ENCODE data around the gene CFAP77.

Gene CFAP77

GRCh38 chr9:132516301-132516700 lies 106.3 kb downstream of the CFAP77 start:
- H3K27ac Mint-ChIP-seq: no peak overlapping the region
- H3K4me1 Mint-ChIP-seq: no peaks in the 10 kb centered on the region
- H3K27me3 Mint-ChIP-seq: peaks cover 21 to 33% of the 10 kb centered on the region in 2 donors
- ATAC-seq (replicated peaks): no peak
- no peaks in the 10 kb centered on the region for H3K9me3 Mint-ChIP-seq
- H3K4me3 Mint-ChIP-seq: no peak overlapping the region
- H3K36me3 Mint-ChIP-seq: no peaks in the 10 kb centered on the region
- DNase-seq: no peak

DNA sequence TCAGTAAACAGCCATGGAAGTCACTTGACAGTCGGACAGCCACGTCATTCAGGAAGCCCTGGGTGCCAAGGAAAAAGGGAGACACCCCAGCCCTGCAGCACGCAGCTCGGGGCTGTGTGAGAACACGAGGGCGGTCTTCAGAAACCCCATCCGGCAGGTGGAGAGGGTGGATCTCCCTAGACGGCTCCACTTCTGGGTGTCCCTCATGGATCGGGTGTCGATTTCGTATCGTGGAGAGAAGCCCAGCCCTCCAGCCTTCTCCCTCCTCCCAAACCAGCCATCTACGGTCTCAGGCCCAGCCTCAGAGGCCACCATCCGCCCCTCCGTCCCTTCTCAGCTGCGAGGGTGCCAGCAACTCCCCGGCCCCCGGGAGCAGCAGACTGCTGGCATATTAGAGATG lies 106.9 kb downstream of the CFAP77 start:
- peaks cover 21 to 31% of the 10 kb centered on the region in 2 donors for H3K27me3 Mint-ChIP-seq
- H3K27ac Mint-ChIP-seq: no peak overlapping the region

DNA sequence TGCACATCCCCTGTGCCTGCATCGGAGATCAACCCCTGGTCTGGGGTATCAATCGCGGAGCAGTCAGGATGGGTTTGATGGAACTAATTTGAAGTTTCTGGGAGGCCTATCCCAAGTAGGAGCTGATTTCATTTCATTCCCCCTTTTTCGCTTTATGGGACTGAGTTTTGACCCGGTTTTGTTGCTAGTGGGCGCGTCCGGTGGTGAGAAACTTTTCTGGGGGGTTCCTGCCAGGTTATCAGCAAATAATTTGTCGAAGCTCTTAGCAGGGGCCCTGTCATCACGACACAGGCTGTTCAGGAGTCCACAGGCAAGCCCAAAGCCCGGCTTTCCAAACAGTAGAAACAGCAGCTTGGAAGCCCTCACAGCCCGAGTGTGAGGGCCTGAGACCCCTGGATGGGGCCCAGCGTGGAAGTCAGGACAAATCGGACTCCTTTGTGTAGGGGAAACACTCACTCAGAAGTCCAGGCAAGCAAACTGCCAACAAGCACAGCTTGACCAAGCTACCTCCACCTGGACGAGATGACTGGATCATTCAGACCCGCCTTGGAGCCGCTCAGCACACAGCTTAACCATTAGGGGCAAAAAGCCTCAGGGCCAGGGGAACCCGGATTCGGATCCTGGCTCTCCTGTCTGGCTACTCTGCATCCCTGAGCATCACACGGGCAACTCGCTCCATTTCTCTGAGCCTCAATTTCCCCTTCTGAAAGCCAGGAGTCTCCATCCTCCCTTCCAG lies 108.0 kb downstream of the CFAP77 start:
- Mint-ChIP-seq H3K27ac (no peak overlapping the region), H3K36me3 (no peaks in the 10 kb centered on the region), H3K9me3 (no peaks in the 10 kb centered on the region), H3K4me1 (no peaks in the 10 kb centered on the region), H3K27me3 (peaks cover 21 to 32% of the 10 kb centered on the region in 2 donors), H3K4me3 (no peak overlapping the region)
- DNase-seq (no peak), ATAC-seq (replicated peaks) (no peak)

More for the DNA sequence above, 106.9 kb downstream of the CFAP77 start:
- Mint-ChIP-seq H3K4me1 (no peaks in the 10 kb centered on the region), H3K36me3 (no peaks in the 10 kb centered on the region), H3K4me3 (no peak overlapping the region), H3K9me3 (no peaks in the 10 kb centered on the region)
- no peak for ATAC-seq (replicated peaks)
- no peak for DNase-seq

DNA sequence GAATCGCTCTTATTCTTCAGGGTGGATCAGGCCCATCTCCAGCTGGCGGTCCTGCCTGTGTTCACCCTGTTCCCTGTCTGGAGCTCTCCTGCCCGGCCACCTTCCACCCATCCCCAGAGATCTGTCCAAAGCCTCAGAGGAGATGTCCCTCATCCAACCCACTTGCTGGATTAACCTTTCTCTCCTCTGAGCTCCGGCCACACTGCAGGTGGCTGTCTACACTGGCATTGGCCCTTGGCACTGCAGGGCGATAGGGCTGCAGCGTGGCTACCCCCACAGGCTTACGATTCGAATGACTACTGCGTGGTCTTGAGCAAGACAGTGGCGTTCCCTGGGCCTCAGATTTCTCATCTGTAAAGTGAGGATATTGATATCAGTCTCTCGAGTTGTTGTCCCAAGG lies 108.6 kb downstream of the CFAP77 start:
- no peak for DNase-seq
- no peaks in the 10 kb centered on the region for H3K36me3 Mint-ChIP-seq
- no peak overlapping the region for H3K4me3 Mint-ChIP-seq
- H3K4me1 Mint-ChIP-seq: no peaks in the 10 kb centered on the region
- no peaks in the 10 kb centered on the region for H3K9me3 Mint-ChIP-seq
- H3K27me3 Mint-ChIP-seq: peaks cover 21 to 37% of the 10 kb centered on the region in 2 donors
- ATAC-seq (replicated peaks): no peak
- H3K27ac Mint-ChIP-seq: no peak overlapping the region

DNA sequence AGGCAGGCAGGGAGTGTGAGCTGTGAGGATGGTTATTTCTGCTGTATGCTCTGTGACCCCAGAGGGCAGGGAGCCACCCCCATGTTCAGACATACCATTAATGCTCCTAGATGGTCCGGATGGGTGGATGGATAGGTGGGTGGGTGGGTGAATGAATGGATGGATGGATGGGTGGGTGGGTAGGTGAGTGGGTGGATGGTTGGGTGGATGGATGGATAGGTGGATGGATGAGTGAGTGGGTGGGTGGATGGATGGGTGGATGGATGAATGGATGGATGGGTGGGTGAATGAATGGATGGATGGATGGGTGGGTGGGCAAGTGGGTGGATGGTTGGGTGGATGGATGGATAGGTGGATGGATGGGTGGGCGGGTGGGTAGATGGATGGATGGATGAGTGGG lies 109.0 kb downstream of the CFAP77 start:
- no peak overlapping the region for H3K4me3 Mint-ChIP-seq
- ATAC-seq (replicated peaks): no peak
- DNase-seq: no peak
- peaks cover 18 to 37% of the 10 kb centered on the region in 2 donors for H3K27me3 Mint-ChIP-seq
- H3K4me1 Mint-ChIP-seq: no peaks in the 10 kb centered on the region
- no peaks in the 10 kb centered on the region for H3K9me3 Mint-ChIP-seq
- H3K27ac Mint-ChIP-seq: no peak overlapping the region
- no peaks in the 10 kb centered on the region for H3K36me3 Mint-ChIP-seq

DNA sequence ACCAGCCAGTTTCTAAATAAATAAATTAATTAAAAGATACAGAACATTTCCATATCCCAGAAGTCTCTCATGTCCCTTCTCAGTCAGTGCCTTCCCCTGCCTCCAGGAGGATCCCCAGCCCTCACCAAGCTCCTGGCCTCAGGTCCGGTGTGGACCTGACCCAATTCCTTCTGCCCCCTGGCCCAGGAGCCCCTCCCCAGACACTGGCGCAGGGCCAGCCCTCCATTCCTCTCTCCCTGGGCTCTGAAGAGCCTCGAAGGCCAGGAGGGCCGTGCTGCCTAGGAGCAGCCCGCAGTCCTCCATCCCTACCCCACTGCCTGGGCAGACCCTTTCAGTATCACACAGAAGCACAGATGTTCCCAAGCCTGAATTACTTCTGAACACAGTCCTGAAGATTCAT lies 110.6 kb downstream of the CFAP77 start:
- no peak overlapping the region for H3K27ac Mint-ChIP-seq
- peaks cover 22 to 31% of the 10 kb centered on the region in 2 donors for H3K27me3 Mint-ChIP-seq
- no peak for ATAC-seq (replicated peaks)
- H3K4me3 Mint-ChIP-seq: no peak overlapping the region
- no peak for DNase-seq
- H3K4me1 Mint-ChIP-seq: no peaks in the 10 kb centered on the region
- no peaks in the 10 kb centered on the region for H3K36me3 Mint-ChIP-seq
- H3K9me3 Mint-ChIP-seq: no peaks in the 10 kb centered on the region

DNA sequence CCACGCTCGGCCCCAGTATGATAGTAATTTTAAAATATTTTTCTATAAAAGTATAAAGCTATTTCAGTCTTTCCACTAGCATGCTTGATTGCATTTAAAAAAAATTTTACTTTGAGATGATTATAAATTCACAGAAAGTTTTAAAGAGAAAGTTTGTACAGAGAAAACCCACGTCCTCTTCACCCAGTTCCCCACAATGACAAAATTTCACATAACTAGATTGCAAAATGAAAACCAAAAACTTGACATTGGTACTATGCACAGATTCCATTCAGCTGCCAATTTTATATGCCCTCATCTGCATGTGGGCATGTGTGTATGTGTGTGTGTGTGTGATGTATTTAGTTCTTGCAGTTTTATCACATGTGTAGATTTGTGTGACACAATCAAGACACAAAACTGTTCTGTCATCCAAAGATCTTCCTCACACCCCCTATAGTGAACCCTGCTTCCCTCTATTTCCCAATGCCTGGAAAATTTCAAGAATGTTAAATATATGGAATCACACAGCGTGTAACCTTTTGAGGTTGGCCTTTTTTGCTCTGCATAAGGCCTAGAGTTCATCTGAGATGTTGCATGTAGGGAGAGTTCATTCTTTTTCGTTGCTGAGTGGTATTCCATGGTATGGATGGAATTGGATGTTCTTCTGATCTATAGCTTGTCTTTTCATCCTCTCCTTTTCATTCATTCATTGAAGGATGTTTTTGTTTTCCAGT lies 115.5 kb downstream of the CFAP77 start:
- Mint-ChIP-seq H3K36me3 (no peaks in the 10 kb centered on the region), H3K27ac (no peak overlapping the region), H3K9me3 (no peaks in the 10 kb centered on the region), H3K4me3 (no peak overlapping the region), H3K27me3 (peaks cover 14 to 26% of the 10 kb centered on the region in 2 donors), H3K4me1 (no peaks in the 10 kb centered on the region)
- ATAC-seq (replicated peaks) (no peak), DNase-seq (no peak)

DNA sequence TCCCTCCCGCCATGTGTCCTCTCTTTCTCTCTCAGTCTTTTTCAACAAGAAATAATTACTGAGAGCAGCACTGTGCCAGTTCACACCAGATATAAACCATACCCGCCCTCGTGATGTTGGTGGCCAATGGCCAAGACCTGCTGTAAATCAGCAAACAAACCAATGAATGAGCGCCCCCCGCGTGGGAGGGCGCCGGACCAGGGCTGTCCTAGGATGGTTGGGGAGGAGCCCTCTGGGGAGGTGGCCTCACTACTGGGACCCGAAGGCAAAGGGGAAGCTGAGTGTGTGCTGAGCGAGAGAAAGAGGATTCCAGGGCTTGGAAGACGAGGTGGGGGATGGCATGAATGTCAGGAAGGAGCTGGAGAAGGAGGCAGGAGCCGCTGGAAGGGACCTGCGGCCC lies 121.2 kb downstream of the CFAP77 start:
- H3K9me3 Mint-ChIP-seq: peaks cover 0 to 7% of the 10 kb centered on the region in 2 donors

DNA sequence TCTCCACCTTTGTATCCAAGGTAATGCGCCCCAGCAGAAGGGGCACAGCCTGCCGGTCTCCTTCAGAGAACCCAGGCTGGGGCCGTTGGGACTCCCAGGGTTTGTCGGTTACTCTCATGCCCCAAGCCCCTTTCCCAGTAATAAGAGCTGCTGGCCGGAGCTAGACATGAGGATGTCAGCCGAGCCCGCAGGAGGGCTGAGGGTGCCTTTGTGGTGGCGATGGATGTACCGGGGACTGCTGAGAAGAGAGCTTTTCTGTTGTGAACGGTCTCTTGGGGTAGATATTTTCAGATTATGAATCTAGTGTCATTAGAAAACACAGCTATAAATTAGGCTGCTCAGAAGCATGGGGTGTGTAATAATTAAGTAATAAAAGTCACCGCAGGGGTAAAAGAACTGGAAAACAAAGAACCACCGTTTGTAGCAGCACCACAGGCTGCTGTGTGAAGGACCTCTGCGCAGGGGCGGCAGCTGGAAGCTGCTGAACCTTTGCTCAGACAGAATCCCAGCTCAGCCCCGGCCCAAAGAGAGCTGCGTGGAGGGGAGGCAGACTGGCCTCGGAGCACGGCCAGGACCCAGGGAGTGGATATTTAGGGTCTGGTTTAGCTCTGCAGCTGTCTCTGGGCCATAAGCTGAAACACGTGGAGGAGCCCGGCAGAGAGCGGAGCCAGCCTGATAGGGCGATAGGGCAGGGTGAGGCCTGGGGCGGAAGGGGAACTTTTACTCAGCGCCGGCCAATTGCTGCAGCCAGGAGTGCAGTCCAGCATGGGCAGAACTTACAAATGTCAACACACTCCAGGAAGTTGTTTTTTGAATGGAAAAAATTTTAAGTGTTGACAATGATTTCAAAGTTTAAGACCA lies 121.9 kb downstream of the CFAP77 start:
- H3K4me3 Mint-ChIP-seq: no peak overlapping the region
- ATAC-seq (replicated peaks): no peak

More for the DNA sequence above, 121.2 kb downstream of the CFAP77 start:
- ATAC-seq (replicated peaks) (no peak), DNase-seq (no peak)
- H3K4me1 Mint-ChIP-seq: no peaks in the 10 kb centered on the region
- H3K27me3 Mint-ChIP-seq: peaks cover 17 to 28% of the 10 kb centered on the region in 2 donors
- H3K36me3 Mint-ChIP-seq: peaks cover 3 to 4% of the 10 kb centered on the region in 2 donors
- no peak overlapping the region for H3K4me3 Mint-ChIP-seq
- H3K27ac Mint-ChIP-seq: no peak overlapping the region

GRCh38 chr9:132534832-132535231 lies 124.8 kb downstream of the CFAP77 start:
- Mint-ChIP-seq H3K27ac (no peak overlapping the region), H3K36me3 (peaks cover 3 to 4% of the 10 kb centered on the region in 2 donors), H3K4me1 (no peaks in the 10 kb centered on the region), H3K27me3 (peaks cover 22 to 30% of the 10 kb centered on the region in 2 donors), H3K4me3 (no peak overlapping the region), H3K9me3 (peaks cover 0 to 10% of the 10 kb centered on the region in 2 donors)
- no peak for DNase-seq
- no peak for ATAC-seq (replicated peaks)

More for the DNA sequence above, 121.9 kb downstream of the CFAP77 start:
- peaks cover 3 to 4% of the 10 kb centered on the region in 2 donors for H3K36me3 Mint-ChIP-seq
- peaks cover 20 to 28% of the 10 kb centered on the region in 2 donors for H3K27me3 Mint-ChIP-seq
- no peaks in the 10 kb centered on the region for H3K4me1 Mint-ChIP-seq
- peaks cover 0 to 10% of the 10 kb centered on the region in 2 donors for H3K9me3 Mint-ChIP-seq
- no peak for DNase-seq
- no peak overlapping the region for H3K27ac Mint-ChIP-seq

DNA sequence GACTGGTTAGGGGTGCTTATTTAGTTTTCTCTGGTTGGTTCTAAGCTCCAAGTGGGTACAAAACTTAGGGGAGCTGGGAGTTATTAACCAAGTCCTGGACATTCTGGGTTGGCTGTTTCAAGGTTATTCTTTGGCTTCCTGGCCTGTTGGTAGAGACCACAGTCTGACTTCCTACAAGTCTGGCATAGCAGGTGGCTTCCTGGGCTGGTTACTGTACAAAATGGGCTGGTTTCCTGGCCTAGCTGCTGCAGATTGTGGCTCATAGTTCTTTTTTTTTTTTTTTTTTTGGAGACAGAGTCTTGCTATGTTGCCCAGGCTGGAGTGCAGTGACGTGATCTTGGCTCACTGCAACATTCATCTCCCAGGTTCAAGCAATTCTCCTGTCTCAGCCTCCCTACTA lies 126.1 kb downstream of the CFAP77 start:
- ATAC-seq (replicated peaks) (no peak), DNase-seq (no peak)
- Mint-ChIP-seq H3K9me3 (peaks cover 0 to 10% of the 10 kb centered on the region in 2 donors), H3K27ac (no peak overlapping the region), H3K4me1 (no peaks in the 10 kb centered on the region), H3K4me3 (no peak overlapping the region), H3K27me3 (peaks cover 15 to 17% of the 10 kb centered on the region in 2 donors), H3K36me3 (peaks cover 3 to 4% of the 10 kb centered on the region in 2 donors)

GRCh38 chr9:132537352-132537751 lies 127.3 kb downstream of the CFAP77 start:
- Mint-ChIP-seq H3K27ac (no peak overlapping the region), H3K36me3 (no peaks in the 10 kb centered on the region), H3K9me3 (peaks cover 0 to 7% of the 10 kb centered on the region in 2 donors), H3K4me1 (no peaks in the 10 kb centered on the region), H3K27me3 (peaks cover 5% of the 10 kb centered on the region in 2 donors), H3K4me3 (no peak overlapping the region)
- DNase-seq (no peak), ATAC-seq (replicated peaks) (no peak)

GRCh38 chr9:132538071-132538470 lies 128.1 kb downstream of the CFAP77 start:
- DNase-seq (no peak), ATAC-seq (replicated peaks) (no peak)
- Mint-ChIP-seq H3K27me3 (peaks cover 5 to 9% of the 10 kb centered on the region in 2 donors), H3K4me1 (no peaks in the 10 kb centered on the region), H3K36me3 (no peaks in the 10 kb centered on the region), H3K4me3 (no peak overlapping the region), H3K27ac (no peak overlapping the region), H3K9me3 (peaks cover 0 to 7% of the 10 kb centered on the region in 2 donors)

DNA sequence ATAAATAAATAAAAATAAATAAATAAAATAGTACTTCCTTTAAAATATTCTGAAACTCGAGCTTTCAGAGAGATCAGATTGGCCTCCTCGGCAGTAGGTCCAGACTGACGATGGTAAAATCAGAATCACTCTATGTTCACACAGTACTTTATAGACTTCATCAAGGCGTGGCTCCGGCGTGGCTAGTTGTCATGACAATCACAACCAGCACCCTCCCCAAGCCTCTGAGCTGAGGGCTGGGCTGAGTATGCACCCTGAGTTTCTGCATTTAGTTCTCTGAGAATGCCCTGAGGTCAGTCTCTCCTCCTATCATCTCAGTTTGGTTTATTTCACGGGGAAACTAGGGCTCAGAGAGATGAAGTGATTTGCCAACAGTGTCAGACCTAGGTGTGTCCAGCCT lies 129.1 kb downstream of the CFAP77 start:
- Mint-ChIP-seq H3K27me3 (peaks cover 9 to 19% of the 10 kb centered on the region in 2 donors), H3K4me3 (no peak overlapping the region), H3K27ac (no peak overlapping the region), H3K4me1 (no peaks in the 10 kb centered on the region), H3K36me3 (no peaks in the 10 kb centered on the region), H3K9me3 (peaks cover 0 to 7% of the 10 kb centered on the region in 2 donors)
- DNase-seq (no peak), ATAC-seq (replicated peaks) (no peak)

Measured in stimulated activated naive B cell treated with anti-CD40 and anti-IgM and Interleukin-4, amounts not matched to agents 10 μg/mL and 1 μg/mL and 100 μg/mL, for 72 hours (primary cell).